Liver (tissue), 9 donors: ENCODE measurements around the gene LYPD5. TPM values are rescaled to one million over a fixed set of nuclear protein-coding genes. Genes with fewer than 3 reads are reported as not detected.

ENCODE experiments used
- DNase-seq: peaks from one replicate; pipeline ENCODE4 v3.0.0-alpha.2; 2017; ENCODE audit warnings: low spot score
- H3K27ac ChIP-seq, 2 donors: one replicate each; pipeline ENCODE4 v1.7.0; 2013; ENCODE audit warnings: inconsistent platforms in 2 of 2, low read length in 2 of 2, control low read depth in 1 of 2, low read depth in 1 of 2, mild to moderate bottlenecking in 1 of 2
- H3K27me3 ChIP-seq, 4 donors: one replicate each; pipeline versions ENCODE4 v1.6.1 to v1.7.0; 2013; ENCODE audit warnings: low read length in 3 of 4, inconsistent platforms in 1 of 4, mild to moderate bottlenecking in 1 of 4, moderate library complexity in 1 of 4; ENCODE audit not compliant: control insufficient read depth in 4 of 4, insufficient read depth in 4 of 4
- H3K36me3 ChIP-seq, 4 donors: one replicate each; pipeline versions ENCODE4 v1.6.1 to v1.7.0; 2013; ENCODE audit warnings: low read length in 3 of 4, mild to moderate bottlenecking in 3 of 4, low read depth in 1 of 4, moderate library complexity in 1 of 4; ENCODE audit not compliant: control insufficient read depth in 4 of 4, insufficient read depth in 3 of 4
- H3K4me1 ChIP-seq, 4 donors: one replicate each; pipeline versions ENCODE4 v1.6.1 to v1.7.0; 2013; ENCODE audit warnings: low read length in 3 of 4, mild to moderate bottlenecking in 3 of 4, moderate library complexity in 1 of 4; ENCODE audit not compliant: control insufficient read depth in 4 of 4, insufficient read depth in 4 of 4
- H3K4me3 ChIP-seq, 3 donors: one replicate each; pipeline versions ENCODE4 v1.6.1 to v1.7.0; 2013; ENCODE audit warnings: low read length in 3 of 3, control low read depth in 1 of 3, low read depth in 1 of 3, mild to moderate bottlenecking in 1 of 3
- H3K9ac ChIP-seq, 2 donors: one replicate each; pipeline ENCODE4 v1.7.0; 2013; ENCODE audit warnings: low read length in 2 of 2, mild to moderate bottlenecking in 2 of 2, moderate library complexity in 2 of 2, control low read depth in 1 of 2, low read depth in 1 of 2
- H3K9me3 ChIP-seq, 4 donors: one replicate each; pipeline versions ENCODE4 v1.6.1 to v1.7.0; 2013; ENCODE audit warnings: low read length in 3 of 4; ENCODE audit not compliant: control insufficient read depth in 4 of 4
- ATF3 ChIP-seq: IDR thresholded peaks from 2 replicates; pipeline ENCODE4 v1.6.1; 2016; ENCODE audit warnings: antibody characterized with exemption
- EGR1 ChIP-seq, 2 donors: IDR thresholded peaks; 2 replicates each; pipeline ENCODE4 v1.6.1; 2016 to 2018; ENCODE audit warnings: antibody characterized with exemption in 2 of 2, low read depth in 2 of 2
- FOXA1 ChIP-seq: IDR thresholded peaks from 2 replicates; pipeline ENCODE4 v1.6.1; 2016; ENCODE audit warnings: antibody characterized with exemption
- FOXA2 ChIP-seq: IDR thresholded peaks from 2 replicates; pipeline ENCODE4 v1.6.1; 2016; ENCODE audit warnings: antibody characterized with exemption
- GABPA ChIP-seq, 2 donors: IDR thresholded peaks in 1 of 2; conservative IDR thresholded peaks in 1 of 2; 2 replicates each; pipeline ENCODE4 v1.6.1; 2016; ENCODE audit warnings: antibody characterized with exemption in 2 of 2, mild to moderate bottlenecking in 1 of 2, moderate library complexity in 1 of 2
- HNF4A ChIP-seq, 2 donors: conservative IDR thresholded peaks; 2 replicates each; pipeline ENCODE4 v1.6.1; 2016; ENCODE audit warnings: antibody characterized with exemption in 2 of 2, mild to moderate bottlenecking in 2 of 2
- HNF4G ChIP-seq: IDR thresholded peaks from 2 replicates; pipeline ENCODE4 v1.6.1; 2016; ENCODE audit warnings: antibody characterized with exemption
- JUND ChIP-seq, 2 donors: IDR thresholded peaks; 2 replicates each; pipeline ENCODE4 v1.6.1; 2016; ENCODE audit warnings: antibody characterized with exemption in 2 of 2
- MAX ChIP-seq: IDR thresholded peaks from 2 replicates; pipeline ENCODE4 v1.6.1; 2016; ENCODE audit warnings: antibody characterized with exemption
- NR2F2 ChIP-seq: IDR thresholded peaks from 2 replicates; pipeline ENCODE4 v1.6.1; 2016; ENCODE audit warnings: antibody characterized with exemption
- RAD21 ChIP-seq, 2 donors: IDR thresholded peaks; 2 replicates each; pipeline ENCODE4 v1.6.1; 2016; ENCODE audit warnings: antibody characterized with exemption in 2 of 2, mild to moderate bottlenecking in 2 of 2
- RXRA ChIP-seq, 2 donors: IDR thresholded peaks; 2 replicates each; pipeline ENCODE4 v1.6.1; 2017 to 2018; ENCODE audit warnings: antibody characterized with exemption in 2 of 2, mild to moderate bottlenecking in 1 of 2
- SP1 ChIP-seq: IDR thresholded peaks from 2 replicates; pipeline ENCODE4 v1.6.1; 2018; ENCODE audit warnings: antibody characterized with exemption, mild to moderate bottlenecking
- TAF1 ChIP-seq: conservative IDR thresholded peaks from 2 replicates; pipeline ENCODE4 v1.6.1; 2016; ENCODE audit warnings: antibody characterized with exemption, mild to moderate bottlenecking
- YY1 ChIP-seq: IDR thresholded peaks from 2 replicates; pipeline ENCODE4 v1.6.1; 2016; ENCODE audit warnings: antibody characterized with exemption, mild to moderate bottlenecking
- WGBS: extraction: QIAGEN DNeasy Blood & Tissue Kit; methylation state at CpG from one replicate; pipeline ENCODE4 v1.1.7; 2013; 5-methylcytosine and 5-hydroxymethylcytosine counted together
- polyA plus RNA-seq, 2 donors: library from polyadenylated mRNA; stranded (reverse) in 1 of 2; unstranded in 1 of 2; fragments of 200-250 nt in 1 of 2; fragments of >200 nt in 1 of 2; fragmentation: Nextera tagmentation in 1 of 2; extraction: Ambion mirVana in 1 of 2; gene quantifications; one replicate each; pipeline versions ENCODE4 v1.2.1 to v1.2.3, GENCODE V29; 2013 to 2015
- total RNA-seq, 2 donors: library from RNA; depleted of rRNA; stranded (reverse); fragments of >200 nt; gene quantifications; one replicate each; pipeline ENCODE4 v1.2.3, GENCODE V29; 2014
- TF ChIP-seq, protein P1 (sequence below): IDR thresholded peaks from 2 replicates; pipeline ENCODE4 v1.6.1; 2016; ENCODE audit warnings: antibody characterized with exemption
- TF ChIP-seq, protein P2 (sequence below): fragments of 150-350 bp; IDR thresholded peaks from 2 replicates; pipeline ENCODE4 v1.5.1; 2017; ENCODE audit warnings: improper control_type of control experiment, low read depth, low read length; ENCODE audit not compliant: missing input control
- TF ChIP-seq, protein P3 (sequence below): IDR thresholded peaks from 2 replicates; pipeline ENCODE4 v1.6.1; 2016; ENCODE audit warnings: antibody characterized with exemption, mild to moderate bottlenecking
- donor health status: healthy.
- donor health status: healthy.
- donor health status: healthy.
- donor health status: healthy.
- donor health status: healthy.

LYPD5 gene
- total and polyA plus RNA-seq, 4 donors: 0.08 to 0.14 (median 0.13) TPM; not detected in 1

- TF ChIP-seq, protein P1, sequence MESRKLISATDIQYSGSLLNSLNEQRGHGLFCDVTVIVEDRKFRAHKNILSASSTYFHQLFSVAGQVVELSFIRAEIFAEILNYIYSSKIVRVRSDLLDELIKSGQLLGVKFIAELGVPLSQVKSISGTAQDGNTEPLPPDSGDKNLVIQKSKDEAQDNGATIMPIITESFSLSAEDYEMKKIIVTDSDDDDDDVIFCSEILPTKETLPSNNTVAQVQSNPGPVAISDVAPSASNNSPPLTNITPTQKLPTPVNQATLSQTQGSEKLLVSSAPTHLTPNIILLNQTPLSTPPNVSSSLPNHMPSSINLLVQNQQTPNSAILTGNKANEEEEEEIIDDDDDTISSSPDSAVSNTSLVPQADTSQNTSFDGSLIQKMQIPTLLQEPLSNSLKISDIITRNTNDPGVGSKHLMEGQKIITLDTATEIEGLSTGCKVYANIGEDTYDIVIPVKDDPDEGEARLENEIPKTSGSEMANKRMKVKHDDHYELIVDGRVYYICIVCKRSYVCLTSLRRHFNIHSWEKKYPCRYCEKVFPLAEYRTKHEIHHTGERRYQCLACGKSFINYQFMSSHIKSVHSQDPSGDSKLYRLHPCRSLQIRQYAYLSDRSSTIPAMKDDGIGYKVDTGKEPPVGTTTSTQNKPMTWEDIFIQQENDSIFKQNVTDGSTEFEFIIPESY: no peak
- TF ChIP-seq HNF4G (no peak), HNF4A (conservative IDR thresholded peaks at IDR 0.05) (no peak), ATF3 (no peak), SP1 (no peak), YY1 (no peak), MAX (no peak), FOXA1 (no peak), FOXA2 (no peak), GABPA (IDR thresholded peaks at IDR 0.05 in 1 of 2, conservative IDR thresholded peaks at IDR 0.05 in 1 of 2) (no peak)
Measured at GRCh38 chr19:43769256-43769655, 33.0 kb downstream of the LYPD5 start (continued).

- no peak overlapping the region for H3K27ac ChIP-seq
- no peak for TF ChIP-seq YY1
- TF ChIP-seq, protein P2, sequence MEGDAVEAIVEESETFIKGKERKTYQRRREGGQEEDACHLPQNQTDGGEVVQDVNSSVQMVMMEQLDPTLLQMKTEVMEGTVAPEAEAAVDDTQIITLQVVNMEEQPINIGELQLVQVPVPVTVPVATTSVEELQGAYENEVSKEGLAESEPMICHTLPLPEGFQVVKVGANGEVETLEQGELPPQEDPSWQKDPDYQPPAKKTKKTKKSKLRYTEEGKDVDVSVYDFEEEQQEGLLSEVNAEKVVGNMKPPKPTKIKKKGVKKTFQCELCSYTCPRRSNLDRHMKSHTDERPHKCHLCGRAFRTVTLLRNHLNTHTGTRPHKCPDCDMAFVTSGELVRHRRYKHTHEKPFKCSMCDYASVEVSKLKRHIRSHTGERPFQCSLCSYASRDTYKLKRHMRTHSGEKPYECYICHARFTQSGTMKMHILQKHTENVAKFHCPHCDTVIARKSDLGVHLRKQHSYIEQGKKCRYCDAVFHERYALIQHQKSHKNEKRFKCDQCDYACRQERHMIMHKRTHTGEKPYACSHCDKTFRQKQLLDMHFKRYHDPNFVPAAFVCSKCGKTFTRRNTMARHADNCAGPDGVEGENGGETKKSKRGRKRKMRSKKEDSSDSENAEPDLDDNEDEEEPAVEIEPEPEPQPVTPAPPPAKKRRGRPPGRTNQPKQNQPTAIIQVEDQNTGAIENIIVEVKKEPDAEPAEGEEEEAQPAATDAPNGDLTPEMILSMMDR: no peak
- no peak for TF ChIP-seq GABPA (IDR thresholded peaks at IDR 0.05 in 1 of 2, conservative IDR thresholded peaks at IDR 0.05 in 1 of 2)
- TF ChIP-seq FOXA2: no peak
- no peak for TF ChIP-seq HNF4A (conservative IDR thresholded peaks at IDR 0.05)
- no peak for TF ChIP-seq TAF1
- no peak for TF ChIP-seq HNF4G
- no peak for TF ChIP-seq RAD21 (IDR thresholded peaks at IDR 0.05)
- TF ChIP-seq FOXA1: no peak
- TF ChIP-seq MAX: no peak
- TF ChIP-seq ATF3: no peak
- no peak for TF ChIP-seq RXRA (IDR thresholded peaks at IDR 0.05)
- TF ChIP-seq, protein P3, sequence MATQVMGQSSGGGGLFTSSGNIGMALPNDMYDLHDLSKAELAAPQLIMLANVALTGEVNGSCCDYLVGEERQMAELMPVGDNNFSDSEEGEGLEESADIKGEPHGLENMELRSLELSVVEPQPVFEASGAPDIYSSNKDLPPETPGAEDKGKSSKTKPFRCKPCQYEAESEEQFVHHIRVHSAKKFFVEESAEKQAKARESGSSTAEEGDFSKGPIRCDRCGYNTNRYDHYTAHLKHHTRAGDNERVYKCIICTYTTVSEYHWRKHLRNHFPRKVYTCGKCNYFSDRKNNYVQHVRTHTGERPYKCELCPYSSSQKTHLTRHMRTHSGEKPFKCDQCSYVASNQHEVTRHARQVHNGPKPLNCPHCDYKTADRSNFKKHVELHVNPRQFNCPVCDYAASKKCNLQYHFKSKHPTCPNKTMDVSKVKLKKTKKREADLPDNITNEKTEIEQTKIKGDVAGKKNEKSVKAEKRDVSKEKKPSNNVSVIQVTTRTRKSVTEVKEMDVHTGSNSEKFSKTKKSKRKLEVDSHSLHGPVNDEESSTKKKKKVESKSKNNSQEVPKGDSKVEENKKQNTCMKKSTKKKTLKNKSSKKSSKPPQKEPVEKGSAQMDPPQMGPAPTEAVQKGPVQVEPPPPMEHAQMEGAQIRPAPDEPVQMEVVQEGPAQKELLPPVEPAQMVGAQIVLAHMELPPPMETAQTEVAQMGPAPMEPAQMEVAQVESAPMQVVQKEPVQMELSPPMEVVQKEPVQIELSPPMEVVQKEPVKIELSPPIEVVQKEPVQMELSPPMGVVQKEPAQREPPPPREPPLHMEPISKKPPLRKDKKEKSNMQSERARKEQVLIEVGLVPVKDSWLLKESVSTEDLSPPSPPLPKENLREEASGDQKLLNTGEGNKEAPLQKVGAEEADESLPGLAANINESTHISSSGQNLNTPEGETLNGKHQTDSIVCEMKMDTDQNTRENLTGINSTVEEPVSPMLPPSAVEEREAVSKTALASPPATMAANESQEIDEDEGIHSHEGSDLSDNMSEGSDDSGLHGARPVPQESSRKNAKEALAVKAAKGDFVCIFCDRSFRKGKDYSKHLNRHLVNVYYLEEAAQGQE: no peak
- no peak for TF ChIP-seq EGR1 (IDR thresholded peaks at IDR 0.05; ENCODE audit: low read depth in 2 of 2)
- TF ChIP-seq NR2F2: no peak
- TF ChIP-seq SP1: no peak
- TF ChIP-seq, protein P1: no peak
- no peak for TF ChIP-seq JUND (IDR thresholded peaks at IDR 0.05)
- no peaks in the 10 kb centered on the region for H3K9me3 ChIP-seq
- 62% methylated on average over 15 of the region's 15 CpGs for WGBS
- DNase-seq: no peak
- no peak overlapping the region for H3K4me3 ChIP-seq
- H3K4me1 ChIP-seq: no peaks in the 10 kb centered on the region
- no peaks in the 10 kb centered on the region for H3K36me3 ChIP-seq
- no peak overlapping the region for H3K9ac ChIP-seq
- no peaks in the 10 kb centered on the region for H3K27me3 ChIP-seq
Measured at GRCh38 chr19:43768273-43769050, 33.8 kb downstream of the LYPD5 start.
